ENCODE data around the gene RAD9A.

RAD9A gene

DNA sequence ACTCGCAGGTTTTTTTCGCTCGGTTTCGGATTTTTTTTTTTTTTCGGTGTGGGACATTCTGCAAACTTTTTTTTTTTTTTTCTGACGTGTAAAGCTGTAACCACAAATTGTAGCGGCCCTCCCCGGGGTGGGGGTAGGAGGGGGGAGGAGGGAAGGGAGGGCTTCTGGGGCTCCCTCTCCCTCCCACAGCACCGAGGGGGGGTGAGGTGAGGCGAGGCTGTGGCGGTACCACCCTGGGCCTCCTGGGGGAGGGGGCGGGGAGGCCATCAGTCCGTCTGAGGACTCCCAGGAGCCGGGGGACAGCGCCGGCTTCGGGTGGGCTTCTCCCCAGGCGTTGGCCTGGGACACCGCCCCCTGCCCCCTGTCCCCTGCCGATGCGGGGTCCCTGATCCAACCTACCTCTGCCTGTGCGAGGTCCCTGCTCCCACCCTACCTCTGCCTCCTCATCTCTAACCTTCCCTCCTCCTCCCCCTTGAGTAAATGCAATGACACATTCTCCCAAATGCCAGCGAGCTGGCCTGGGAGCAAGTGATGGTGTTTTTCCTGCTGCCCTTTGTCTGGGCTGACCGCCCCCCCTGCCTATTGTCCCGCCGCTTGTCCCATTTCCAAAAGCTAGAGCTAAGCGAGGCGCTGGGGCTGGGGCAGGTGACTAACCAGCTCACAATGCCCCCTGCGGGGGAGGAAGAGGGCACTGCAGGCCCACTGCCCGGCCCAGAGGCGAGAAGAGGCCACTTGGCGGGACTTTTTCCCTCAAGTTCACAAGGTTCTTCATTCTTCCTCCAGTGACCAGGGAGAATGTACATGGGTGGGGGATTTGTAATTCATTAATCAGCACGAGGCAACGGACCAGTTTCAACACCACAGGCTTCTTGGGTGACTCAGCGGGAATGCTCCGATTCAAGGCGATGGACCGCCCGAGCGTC, 17.9 kb upstream of the RAD9A start:
- DNase-seq (ENCODE audit: low read depth in 2 of 3, low spot score in 2 of 3): peak in 1 of 3 experiments; percentile 54

- no peak for DNase-seq (ENCODE audit: low read depth in 2 of 3, low spot score in 2 of 3)
Measured at GRCh38 chr11:67374571-67375281, 17.1 kb upstream of the RAD9A start.

DNA sequence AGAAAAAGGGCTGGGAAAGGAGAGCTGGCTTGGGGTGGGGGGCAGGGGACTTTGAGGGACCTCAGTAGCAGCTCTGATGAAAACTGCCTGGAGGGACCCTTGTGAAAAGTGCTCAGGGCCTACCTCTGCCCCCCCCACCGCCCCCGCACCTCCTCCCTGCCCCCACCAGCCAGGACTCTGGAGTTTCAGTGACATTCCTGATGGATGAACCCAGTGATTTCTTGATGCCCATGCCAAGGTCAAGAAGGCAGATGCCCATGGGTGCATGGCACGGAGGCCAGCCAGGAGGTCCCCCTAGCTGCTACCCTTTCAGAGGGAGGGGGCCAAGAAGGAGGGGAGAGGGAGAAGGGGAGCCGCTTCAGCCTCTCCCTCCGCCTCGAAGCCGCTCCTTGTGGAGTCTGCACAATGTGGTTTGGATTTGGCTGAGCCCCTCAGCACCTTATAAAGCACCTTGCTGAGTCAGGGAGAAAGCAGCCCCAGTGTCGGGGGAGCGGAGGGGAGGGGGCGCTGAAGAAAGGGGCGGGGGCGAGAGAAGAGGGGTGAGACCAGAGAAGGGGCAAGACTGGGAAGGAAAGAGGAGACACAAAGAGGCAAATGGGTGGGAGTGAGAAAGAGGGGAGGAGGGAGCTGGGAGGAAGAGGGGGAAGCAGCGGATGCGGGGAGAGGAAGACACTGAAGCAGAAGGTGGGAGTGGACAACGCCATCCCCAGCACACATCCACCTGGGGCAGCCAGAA, 16.3 kb upstream of the RAD9A start:
- no peak for DNase-seq (ENCODE audit: low read depth in 2 of 3, low spot score in 2 of 3)

DNA sequence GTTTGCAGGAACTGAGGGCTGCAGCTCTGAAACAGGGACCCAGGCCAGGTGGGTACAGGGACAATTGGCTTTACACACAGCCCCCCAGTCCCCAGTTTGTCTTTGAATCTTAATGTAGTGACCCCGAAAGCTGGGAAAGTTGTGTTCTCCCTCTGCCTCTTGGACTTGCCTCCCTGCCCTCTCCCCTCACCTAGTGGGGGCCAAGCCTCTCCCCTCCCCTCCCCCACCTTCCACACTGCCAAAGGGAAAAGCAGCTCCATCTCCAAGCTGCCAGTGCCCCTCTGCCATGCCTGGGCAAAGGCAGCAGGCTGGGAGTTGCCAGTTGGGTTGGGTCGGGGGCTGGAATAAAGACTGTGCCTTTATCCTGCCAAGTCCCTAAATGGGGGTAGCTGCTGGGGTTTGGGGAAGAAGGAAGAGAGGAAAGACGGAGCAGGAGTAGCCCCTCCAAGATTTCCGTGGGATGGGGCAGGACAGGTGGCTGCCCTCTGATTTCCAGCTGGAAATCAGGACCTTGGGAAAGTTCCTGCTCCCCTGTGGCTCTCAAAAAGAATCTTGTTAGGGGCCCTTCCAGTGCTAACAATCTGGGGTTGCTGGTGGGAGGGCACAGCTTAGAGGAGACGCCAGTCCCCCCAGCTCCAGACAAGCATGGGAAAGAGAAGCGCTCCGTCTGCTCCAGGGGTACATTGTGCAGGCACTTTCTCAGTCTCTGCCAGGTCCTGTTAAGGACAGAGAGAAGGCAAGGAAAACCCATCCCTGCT, 15.5 kb upstream of the RAD9A start:
- no peak for DNase-seq (ENCODE audit: low read depth in 2 of 3, low spot score in 2 of 3)

- DNase-seq (ENCODE audit: low read depth in 2 of 3, low spot score in 2 of 3): no peak
Measured at GRCh38 chr11:67376873-67377808, 14.6 kb upstream of the RAD9A start.

- no peak for DNase-seq (ENCODE audit: low read depth in 2 of 3, low spot score in 2 of 3)
Measured at GRCh38 chr11:67378544-67378943, 13.2 kb upstream of the RAD9A start.

DNA sequence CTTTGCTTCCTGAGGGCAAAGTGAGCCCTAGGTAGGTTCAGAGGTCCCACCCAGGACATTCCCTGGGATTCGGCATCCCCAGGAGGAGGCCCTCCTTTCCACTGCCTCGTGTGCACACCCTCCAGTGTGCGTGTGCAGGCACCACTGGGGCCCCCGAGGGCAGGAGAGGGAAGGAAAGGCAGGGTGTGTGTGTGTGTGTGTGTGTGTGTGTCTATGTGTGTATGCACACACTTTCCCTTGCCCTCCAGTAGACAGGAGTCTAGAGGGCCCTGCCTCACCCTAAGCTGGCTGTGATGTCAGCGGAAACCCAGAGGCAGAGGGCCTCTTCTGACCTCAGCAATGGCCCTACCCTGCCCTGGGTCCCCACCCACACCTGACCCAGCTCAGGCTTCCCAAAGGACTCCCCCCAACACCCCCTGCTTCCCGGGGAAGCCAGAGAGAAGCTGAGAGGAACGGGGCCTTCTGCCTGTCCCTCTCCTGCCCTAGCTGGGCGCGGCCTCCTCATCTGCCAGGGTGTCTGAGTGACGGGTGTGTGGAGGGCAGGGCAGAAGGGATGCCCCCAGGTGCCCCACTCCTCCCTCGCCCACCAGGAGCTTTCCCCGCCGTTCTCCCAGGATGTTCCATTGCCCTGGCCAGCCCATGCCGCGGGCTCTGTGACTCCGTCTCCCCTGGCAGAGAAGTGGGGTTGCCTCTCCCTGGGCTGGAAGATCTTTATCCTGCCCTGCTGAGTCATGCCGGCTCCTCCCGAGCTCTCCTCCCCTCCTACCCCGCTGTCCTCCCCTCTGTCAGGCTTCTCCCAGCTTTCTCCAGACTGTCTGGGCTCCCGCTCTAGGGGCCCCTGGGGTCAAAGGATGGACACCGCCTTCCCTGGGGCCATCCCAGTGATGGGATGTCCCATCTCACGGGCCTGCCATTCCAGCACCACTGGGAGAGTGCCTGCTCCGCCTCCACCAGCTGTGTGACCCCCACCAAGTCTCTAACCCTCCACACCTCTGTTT, 12.4 kb upstream of the RAD9A start:
- DNase-seq (ENCODE audit: low read depth in 2 of 3, low spot score in 2 of 3): no peak

DNA sequence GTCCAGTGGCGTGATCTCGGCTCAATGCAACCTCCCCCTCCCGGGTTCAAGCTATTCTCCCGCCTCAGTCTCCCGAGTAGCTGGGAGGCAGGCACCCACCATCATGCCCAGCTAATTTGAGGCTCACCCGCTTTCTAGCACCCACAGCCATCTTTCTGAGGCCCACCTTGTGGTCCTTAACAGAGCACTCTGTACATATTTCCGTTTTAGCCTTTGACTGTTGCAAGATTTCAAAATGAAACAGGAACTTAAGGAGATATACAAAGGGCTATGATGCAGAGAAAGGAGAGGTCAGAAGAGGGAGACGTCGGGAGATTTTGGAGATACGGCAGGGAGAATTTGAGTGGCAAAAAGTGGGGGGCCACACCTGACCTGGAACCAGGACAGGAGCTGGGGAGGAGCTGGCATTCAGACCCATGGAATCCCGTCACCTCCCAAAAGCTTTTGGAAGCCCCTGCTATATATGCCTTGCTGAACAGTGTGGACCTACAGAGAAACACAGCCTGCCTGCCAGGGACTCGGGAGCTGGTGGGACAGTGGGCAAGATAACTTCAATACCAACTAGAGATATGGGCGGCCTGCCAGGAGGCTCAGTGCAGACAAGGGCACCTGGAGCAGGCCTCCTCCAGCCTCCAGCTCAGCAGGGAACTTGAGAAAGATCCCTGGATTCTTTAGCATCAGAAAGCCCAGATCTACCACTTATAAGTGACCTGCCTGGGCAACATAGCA, 10.4 kb upstream of the RAD9A start:
- no peak for DNase-seq (ENCODE audit: low read depth in 2 of 3, low spot score in 2 of 3)

GRCh38 chr11:67382276-67383136, 9.3 kb upstream of the RAD9A start:
- DNase-seq (ENCODE audit: low read depth in 2 of 3, low spot score in 2 of 3): peak in 1 of 3 experiments; percentile 68

DNA sequence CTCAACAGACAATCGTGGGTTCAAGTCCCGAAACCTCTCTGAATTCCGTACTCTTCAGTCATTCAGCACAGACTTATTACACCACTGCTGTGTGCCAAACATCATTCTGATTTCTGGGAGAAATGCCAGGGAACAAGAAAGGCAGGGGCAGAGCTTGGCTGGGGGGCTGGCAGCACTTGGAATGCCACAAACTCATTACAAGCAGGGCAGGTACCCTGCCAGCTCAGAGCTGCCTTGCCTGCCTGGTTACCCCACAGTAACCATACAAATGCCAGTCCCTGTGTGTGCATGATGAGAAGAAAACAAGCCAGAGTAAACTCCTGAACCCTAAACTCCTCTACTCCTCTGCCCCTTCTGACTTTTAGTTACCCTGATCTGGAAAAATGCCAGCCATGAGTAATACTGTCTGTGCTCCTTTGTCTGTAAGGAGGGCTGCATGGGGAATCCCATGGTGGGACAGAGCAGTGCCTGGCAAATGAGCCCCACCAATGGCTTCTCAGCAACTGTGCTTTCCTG, 6.9 kb upstream of the RAD9A start:
- DNase-seq (ENCODE audit: low read depth in 2 of 3, low spot score in 2 of 3): no peak

GRCh38 chr11:67387069-67387468, 4.7 kb upstream of the RAD9A start:
- no peak for DNase-seq (ENCODE audit: low read depth in 2 of 3, low spot score in 2 of 3)

DNA sequence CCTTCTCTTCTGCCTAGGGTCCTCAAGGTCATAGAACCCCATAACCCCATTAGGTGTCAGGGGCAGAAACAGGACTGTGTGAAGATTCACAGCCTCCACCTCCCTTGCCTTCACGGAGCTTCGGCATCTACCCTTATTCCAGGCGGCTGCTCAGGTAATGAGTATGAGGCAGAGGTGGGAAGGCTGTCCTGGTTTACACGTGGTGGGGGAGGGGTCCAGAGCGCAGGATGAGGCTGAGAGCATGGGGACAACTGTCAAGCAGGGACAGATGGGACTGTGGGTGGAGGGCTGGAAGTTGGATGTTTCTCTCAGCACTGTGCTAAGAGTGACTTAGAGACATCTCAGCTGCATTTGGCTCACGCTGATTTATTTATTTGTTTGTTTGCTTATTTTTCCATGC, 4.3 kb upstream of the RAD9A start:
- no peak for DNase-seq (ENCODE audit: low read depth in 2 of 3, low spot score in 2 of 3)

- DNase-seq (ENCODE audit: low read depth in 2 of 3, low spot score in 2 of 3): no peak
Measured at GRCh38 chr11:67389477-67389876, 2.3 kb upstream of the RAD9A start.

DNA sequence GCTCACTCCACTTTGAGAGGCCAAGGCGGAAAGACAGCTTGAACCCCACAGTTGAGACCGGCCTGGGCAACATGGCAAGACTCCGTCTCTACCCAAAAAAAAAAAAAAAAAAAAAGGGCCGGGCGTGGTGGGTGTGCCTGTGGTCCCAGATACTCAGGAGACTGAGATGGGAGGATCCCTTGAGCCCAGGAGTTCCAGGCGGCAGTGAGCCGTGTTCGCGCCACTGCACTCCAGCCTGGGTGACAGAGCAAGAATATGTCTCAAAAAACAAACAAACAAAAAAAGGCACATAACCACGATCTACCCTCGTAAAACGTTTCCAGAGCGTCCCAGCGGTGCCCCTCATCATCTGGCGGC, 861 bp upstream of the RAD9A start:
- no peak for DNase-seq (ENCODE audit: low read depth in 2 of 3, low spot score in 2 of 3)

DNA sequence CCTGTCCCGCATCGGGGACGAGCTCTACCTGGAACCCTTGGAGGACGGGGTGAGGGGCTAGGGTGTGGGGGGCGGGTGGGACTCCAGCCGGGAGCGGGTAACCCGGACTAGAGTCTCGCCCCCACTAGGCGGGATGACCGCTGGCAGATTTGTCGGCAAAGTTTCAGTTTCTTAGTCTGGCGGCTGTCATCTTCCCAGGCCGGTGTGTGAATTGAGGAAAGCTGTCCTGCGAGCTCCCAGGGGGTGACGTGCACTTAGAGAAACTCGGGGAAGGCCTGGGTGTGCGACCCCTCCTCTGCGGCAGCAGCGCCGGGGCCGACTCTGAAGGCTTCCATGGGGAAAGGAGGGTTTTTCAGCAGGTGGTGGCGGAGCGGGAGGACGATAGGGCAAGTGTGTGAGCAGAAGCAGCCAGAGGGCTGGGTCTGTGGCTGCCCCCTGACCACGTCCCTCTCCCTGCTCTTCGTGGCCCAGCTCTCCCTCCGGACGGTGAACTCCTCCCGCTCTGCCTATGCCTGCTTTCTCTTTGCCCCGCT, 463 bp downstream of the RAD9A start:
- no peak for DNase-seq (ENCODE audit: low read depth in 2 of 3, low spot score in 2 of 3)

DNA sequence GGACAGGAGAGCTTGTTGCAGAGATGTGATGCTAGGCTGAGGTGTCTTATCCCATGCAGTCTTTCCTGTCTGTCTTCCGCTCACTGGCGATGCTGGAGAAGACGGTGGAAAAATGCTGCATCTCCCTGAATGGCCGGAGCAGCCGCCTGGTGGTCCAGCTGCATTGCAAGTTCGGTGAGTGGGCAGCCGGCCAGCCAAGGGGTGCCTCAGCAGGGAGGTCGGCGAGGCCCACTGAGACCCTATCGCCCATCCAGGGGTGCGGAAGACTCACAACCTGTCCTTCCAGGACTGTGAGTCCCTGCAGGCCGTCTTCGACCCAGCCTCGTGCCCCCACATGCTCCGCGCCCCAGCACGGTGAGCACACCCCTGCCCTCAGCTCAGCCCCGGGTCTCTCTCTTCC, 1.7 kb downstream of the RAD9A start:
- no peak for DNase-seq (ENCODE audit: low read depth in 2 of 3, low spot score in 2 of 3)

GRCh38 chr11:67393990-67394389, 2.2 kb downstream of the RAD9A start:
- no peak for DNase-seq (ENCODE audit: low read depth in 2 of 3, low spot score in 2 of 3)
